CD14-positive monocyte (primary cell): ENCODE results near the gene TYW1. TPM values are rescaled to one million over a fixed set of nuclear protein-coding genes. Genes with fewer than 3 reads are reported as not detected.
"Not testable (repeated sequence)": the region's sequence is repeated elsewhere in the genome, so short reads cannot be mapped to it uniquely, and the experiment has no call there.

Experiments
- DNase-seq, 3 donors: peaks; one replicate each; pipeline ENCODE4 v3.0.0-alpha.2; 2011 to 2022
- H2AFZ ChIP-seq: 2 replicates; pipeline ENCODE4 v1.6.0; 2012; ENCODE audit warnings: mild to moderate bottlenecking, low read depth, low read length, inconsistent platforms; ENCODE audit not compliant: insufficient read depth, poor library complexity, severe bottlenecking
- H3K27ac ChIP-seq, 2 donors: 1 replicate in 1 of 2; 2 replicates in 1 of 2; pipeline ENCODE4 v1.5.1; 2012 to 2013; ENCODE audit warnings: low read length in 2 of 2, control low read depth in 1 of 2, inconsistent platforms in 1 of 2, low read depth in 1 of 2, mild to moderate bottlenecking in 1 of 2
- H3K27me3 ChIP-seq, 2 donors: one replicate each; pipeline versions ENCODE4 v1.6.0 to v1.6.1; 2011 to 2013; ENCODE audit warnings: low read length in 2 of 2; ENCODE audit not compliant: control insufficient read depth in 2 of 2, insufficient read depth in 2 of 2
- H3K36me3 ChIP-seq, 2 donors: replicated peaks in 1 of 2; 1 replicate in 1 of 2; 2 replicates in 1 of 2; pipeline versions ENCODE4 v1.5.1 to v1.6.1; 2012 to 2013; ENCODE audit warnings: low read length in 2 of 2, control low read depth in 1 of 2, inconsistent platforms in 1 of 2, mild to moderate bottlenecking in 1 of 2; ENCODE audit not compliant: insufficient read depth in 2 of 2, control insufficient read depth in 1 of 2
- H3K4me1 ChIP-seq, 2 donors: 1 replicate in 1 of 2; 2 replicates in 1 of 2; pipeline versions ENCODE4 v1.5.1 to v1.6.1; 2012 to 2013; ENCODE audit warnings: low read length in 2 of 2, control low read depth in 1 of 2, inconsistent platforms in 1 of 2, mild to moderate bottlenecking in 1 of 2, moderate library complexity in 1 of 2; ENCODE audit not compliant: insufficient read depth in 2 of 2, control insufficient read depth in 1 of 2
- H3K4me2 ChIP-seq: replicated peaks from 2 replicates; pipeline ENCODE3; 2012; ENCODE audit warnings: low read length, moderate library complexity, mild to moderate bottlenecking; ENCODE audit not compliant: poor library complexity, severe bottlenecking; ENCODE audit errors: extremely low read depth
- H3K4me3 ChIP-seq, 3 experiments: fragments of 200-600 bp in 1 of 3; sonication (generic) in 1 of 3; replicated peaks in 1 of 3; 1 replicate in 2 of 3; 2 replicates in 1 of 3; pipeline ENCODE4 v1.5.1; 2011 to 2013; ENCODE audit warnings: low read length in 3 of 3, mild to moderate bottlenecking in 3 of 3, control low read depth in 2 of 3, low read depth in 2 of 3, inconsistent platforms in 1 of 3, moderate library complexity in 1 of 3
- H3K79me2 ChIP-seq: 2 replicates; pipeline ENCODE4 v1.6.0; 2012; ENCODE audit warnings: mild to moderate bottlenecking, control low read depth, inconsistent platforms, low read length, moderate library complexity; ENCODE audit not compliant: insufficient read depth
- H3K9ac ChIP-seq: 2 replicates; pipeline ENCODE4 v1.6.0; 2017; ENCODE audit warnings: low read length, mild to moderate bottlenecking; ENCODE audit not compliant: insufficient read depth, poor library complexity, severe bottlenecking
- H3K9me3 ChIP-seq, 2 donors: replicated peaks in 1 of 2; 1 replicate in 1 of 2; 2 replicates in 1 of 2; pipeline versions ENCODE4 v1.5.1 to v1.6.1; 2012 to 2013; ENCODE audit warnings: low read length in 2 of 2, control low read depth in 1 of 2; ENCODE audit not compliant: control insufficient read depth in 1 of 2, insufficient read depth in 1 of 2
- H4K20me1 ChIP-seq: 2 replicates; pipeline ENCODE4 v1.6.0; 2012; ENCODE audit warnings: mild to moderate bottlenecking, low read length, control low read depth, moderate library complexity; ENCODE audit not compliant: insufficient read depth
- H3K27ac Mint-ChIP-seq, 7 donors: one replicate each; pipeline ENCODE4 v1.8.0; 2020; ENCODE audit warnings: mild to moderate bottlenecking in 7 of 7, mixed read lengths in 7 of 7, moderate library complexity in 6 of 7, inconsistent platforms in 2 of 7
- H3K27me3 Mint-ChIP-seq, 3 donors: one replicate each; pipeline ENCODE4 v1.8.0; 2021 to 2022; ENCODE audit warnings: low read depth in 3 of 3, mild to moderate bottlenecking in 3 of 3, mixed read lengths in 3 of 3, moderate library complexity in 3 of 3, inconsistent platforms in 1 of 3
- H3K36me3 Mint-ChIP-seq, 2 donors: one replicate each; pipeline ENCODE4 v1.8.0; 2020; ENCODE audit warnings: mixed read lengths in 2 of 2, inconsistent platforms in 1 of 2, mild to moderate bottlenecking in 1 of 2
- H3K4me1 Mint-ChIP-seq: one replicate; pipeline ENCODE4 v1.8.0; 2020; ENCODE audit warnings: mild to moderate bottlenecking, mixed read lengths
- H3K4me3 Mint-ChIP-seq, 2 donors: one replicate each; pipeline ENCODE4 v1.8.0; 2020; ENCODE audit warnings: mild to moderate bottlenecking in 2 of 2, mixed read lengths in 2 of 2, moderate library complexity in 1 of 2
- H3K9me3 Mint-ChIP-seq, 7 donors: one replicate each; pipeline ENCODE4 v1.8.0; 2020 to 2022; ENCODE audit warnings: mixed read lengths in 7 of 7, mild to moderate bottlenecking in 6 of 7, moderate library complexity in 6 of 7, inconsistent platforms in 2 of 7
- CTCF ChIP-seq: fragments of 200-600 bp; IDR thresholded peaks from one replicate; pipeline ENCODE4 v1.8.0; 2022; ENCODE audit warnings: antibody characterized with exemption, mild to moderate bottlenecking
- WGBS: methylation state at CpG from one replicate; pipeline ENCODE4 v1.1.5; 2013; ENCODE audit warnings: missing lambda C conversion rate; ENCODE audit not compliant: insufficient coverage; 5-methylcytosine and 5-hydroxymethylcytosine counted together
- intact Hi-C, 2 donors: fragments of 100-400 bp; cut with micrococcal nuclease; formaldehyde crosslinking; loops; one replicate each; pipeline versions ENCODE4 v1.15.0 to v1.15.1; 2023
- polyA plus RNA-seq, 3 donors: library from polyadenylated mRNA; depleted of rRNA in 1 of 3; unstranded in 2 of 3; stranded (reverse) in 1 of 3; fragments of 300-500 nt in 2 of 3; fragments of >200 nt in 1 of 3; fragmentation: Illumina TruSeq in 2 of 3; gene quantifications; 1 replicate in 2 of 3; 2 replicates in 1 of 3; pipeline ENCODE4 v1.2.3, GENCODE V29; 2012 to 2021

The TYW1 gene
- polyA plus RNA-seq, 3 donors, result 6.3 to 9.0 (median 7.2) TPM

GRCh38 chr7:66964411-66964810 lies 32.2 kb upstream of the TYW1 start:
- no peaks in the 10 kb centered on the region for H4K20me1 ChIP-seq
- intact Hi-C loops, result no loop called here
- no peak overlapping the region for H3K27ac ChIP-seq
- Mint-ChIP-seq H3K9me3 (peaks cover 0 to 12% (median 0%) of the 10 kb centered on the region in 7 donors), H3K36me3 (peaks cover 11 to 16% of the 10 kb centered on the region in 2 donors), H3K4me1 (no peaks in the 10 kb centered on the region), H3K27ac (no peak overlapping the region), H3K4me3 (no peak overlapping the region), H3K27me3 (peaks cover 0 to 5% (median 2%) of the 10 kb centered on the region in 3 donors)
- no peaks in the 10 kb centered on the region for H3K4me1 ChIP-seq
- H3K9me3 ChIP-seq, result no peaks in the 10 kb centered on the region
- H2AFZ ChIP-seq, result no peak overlapping the region
- H3K4me2 ChIP-seq, result no peak overlapping the region
- no peaks in the 10 kb centered on the region for H3K27me3 ChIP-seq
- DNase-seq, result no peak
- no peak overlapping the region for H3K4me3 ChIP-seq
- no peak overlapping the region for H3K9ac ChIP-seq
- WGBS, result no CpG with 5 or more reads among the region's 4 CpGs
- H3K36me3 ChIP-seq, result peaks cover 5 to 10% of the 10 kb centered on the region in 2 donors
- H3K79me2 ChIP-seq, result no peaks in the 10 kb centered on the region
- TF ChIP-seq CTCF, result no peak

- Histone ChIP-seq H3K27me3 (no peaks in the 10 kb centered on the region), H3K27ac (no peak overlapping the region), H3K79me2 (no peaks in the 10 kb centered on the region), H3K36me3 (no peaks in the 10 kb centered on the region), H3K9ac (no peak overlapping the region), H2AFZ (no peak overlapping the region), H3K4me3 (no peak overlapping the region), H3K4me1 (no peaks in the 10 kb centered on the region), H4K20me1 (no peaks in the 10 kb centered on the region), H3K4me2 (no peak overlapping the region), H3K9me3 (no peaks in the 10 kb centered on the region)
- H3K27ac Mint-ChIP-seq, result no peak overlapping the region
- no peaks in the 10 kb centered on the region for H3K36me3 Mint-ChIP-seq
- H3K4me3 Mint-ChIP-seq, result no peak overlapping the region
- H3K27me3 Mint-ChIP-seq, result peaks cover 0 to 6% (median 2%) of the 10 kb centered on the region in 3 donors
- peaks cover 0 to 12% (median 0%) of the 10 kb centered on the region in 7 donors for H3K9me3 Mint-ChIP-seq
- no peaks in the 10 kb centered on the region for H3K4me1 Mint-ChIP-seq
- 88% methylated on average over 4 of the region's 6 CpGs for WGBS
- no peak for DNase-seq
- TF ChIP-seq CTCF, result no peak
- intact Hi-C loops, result no loop called here
Measured at GRCh38 chr7:66967029-66967428, 29.6 kb upstream of the TYW1 start.

- H3K9me3 Mint-ChIP-seq, H2AFZ ChIP-seq, H3K27me3 ChIP-seq, H4K20me1 ChIP-seq, H3K9me3 ChIP-seq, H3K4me1 ChIP-seq, H3K27ac Mint-ChIP-seq, H3K4me3 ChIP-seq, H3K27me3 Mint-ChIP-seq, H3K27ac ChIP-seq, H3K4me3 Mint-ChIP-seq, H3K9ac ChIP-seq, H3K36me3 ChIP-seq, DNase-seq, H3K79me2 ChIP-seq, H3K4me2 ChIP-seq, H3K36me3 Mint-ChIP-seq, intact Hi-C loops, H3K4me1 Mint-ChIP-seq: not testable (repeated sequence)
- 96% methylated on average over 3 of the region's 5 CpGs for WGBS
Measured at GRCh38 chr7:66969001-66969400, 27.6 kb upstream of the TYW1 start.
